HL-60 (cell line): ENCODE measurements around the gene GSPT2.

ENCODE experiments used
- DNase-seq, 2 experiments: peaks; one replicate each; pipeline ENCODE4 v3.0.0-alpha.2; 2010 to 2020; ENCODE audit warnings: low read depth in 1 of 2, low spot score in 1 of 2
- H3K27ac ChIP-seq: fragments of 250-450 bp; sonication (Bioruptor Pico); replicated peaks from 2 replicates; pipeline ENCODE4 v1.5.1; 2020; ENCODE audit warnings: mild to moderate bottlenecking, moderate library complexity
- H3K27me3 ChIP-seq: fragments of 250-450 bp; sonication (Bioruptor Pico); 2 replicates; pipeline ENCODE4 v1.5.1; 2021; ENCODE audit warnings: mild to moderate bottlenecking, moderate library complexity; ENCODE audit not compliant: insufficient read depth, poor library complexity, severe bottlenecking
- H3K4me3 ChIP-seq: replicated peaks from 2 replicates; pipeline ENCODE4 v1.5.1; 2011; ENCODE audit warnings: mild to moderate bottlenecking, control low read depth, low read length; ENCODE audit not compliant: insufficient read depth
- CTCF ChIP-seq: IDR thresholded peaks from one replicate; pipeline ENCODE4 v1.5.1; 2011; ENCODE audit warnings: low read length, control low read depth, inconsistent platforms; ENCODE audit not compliant: insufficient read depth
- GABPA ChIP-seq: IDR thresholded peaks from 2 replicates; pipeline ENCODE4 v1.6.1; 2012; ENCODE audit warnings: low read depth
- POLR2AphosphoS5 ChIP-seq: IDR thresholded peaks from 2 replicates; pipeline ENCODE4 v1.6.1; 2012; ENCODE audit warnings: low read depth
- REST ChIP-seq: IDR thresholded peaks from 2 replicates; pipeline ENCODE4 v1.6.1; 2012; ENCODE audit warnings: low read depth; ENCODE audit not compliant: insufficient replicate concordance
- SPI1 ChIP-seq: IDR thresholded peaks from 2 replicates; pipeline ENCODE4 v1.6.1; 2012; ENCODE audit warnings: low read depth, mild to moderate bottlenecking, borderline replicate concordance

GSPT2 gene

GRCh38 chrX:51747671-51748070 is 4.4 kb downstream of the GSPT2 start:
- H3K27me3 ChIP-seq: no peaks in the 10 kb centered on the region
- TF ChIP-seq CTCF: no peak
- no peak overlapping the region for H3K4me3 ChIP-seq
- DNase-seq: no peak
- H3K27ac ChIP-seq: no peak overlapping the region

GRCh38 chrX:51759055-51759839 is 16.0 kb downstream of the GSPT2 start:
- TF ChIP-seq SPI1: no peak
- TF ChIP-seq GABPA: no peak
- no peak for TF ChIP-seq REST
- TF ChIP-seq CTCF: no peak
- TF ChIP-seq POLR2AphosphoS5: no peak
- DNase-seq: no peak
- no peak overlapping the region for H3K4me3 ChIP-seq
- no peak overlapping the region for H3K27ac ChIP-seq
- H3K27me3 ChIP-seq: no peaks in the 10 kb centered on the region

GRCh38 chrX:51760657-51761056 is 17.4 kb downstream of the GSPT2 start:
- DNase-seq: no peak
- TF ChIP-seq POLR2AphosphoS5 (no peak), REST (no peak), SPI1 (no peak), GABPA (no peak), CTCF (no peak)
- Histone ChIP-seq H3K4me3 (no peak overlapping the region), H3K27ac (no peak overlapping the region), H3K27me3 (no peaks in the 10 kb centered on the region)

- Histone ChIP-seq H3K4me3 (no peak overlapping the region), H3K27ac (no peak overlapping the region), H3K27me3 (no peaks in the 10 kb centered on the region)
- no peak for DNase-seq
- TF ChIP-seq CTCF: no peak
- TF ChIP-seq POLR2AphosphoS5: no peak
- TF ChIP-seq REST: no peak
- no peak for TF ChIP-seq GABPA
- no peak for TF ChIP-seq SPI1
Observed at GRCh38 chrX:51766546-51766945, 23.3 kb downstream of the GSPT2 start.
